ENCODE results near the gene BCL2L1. TPM values are rescaled to one million over a fixed set of nuclear protein-coding genes. Genes with fewer than 3 reads are reported as not detected.

The BCL2L1 gene
- total RNA-seq, result 10 to 100 TPM; 87.9 to 89.2 TPM

DNA sequence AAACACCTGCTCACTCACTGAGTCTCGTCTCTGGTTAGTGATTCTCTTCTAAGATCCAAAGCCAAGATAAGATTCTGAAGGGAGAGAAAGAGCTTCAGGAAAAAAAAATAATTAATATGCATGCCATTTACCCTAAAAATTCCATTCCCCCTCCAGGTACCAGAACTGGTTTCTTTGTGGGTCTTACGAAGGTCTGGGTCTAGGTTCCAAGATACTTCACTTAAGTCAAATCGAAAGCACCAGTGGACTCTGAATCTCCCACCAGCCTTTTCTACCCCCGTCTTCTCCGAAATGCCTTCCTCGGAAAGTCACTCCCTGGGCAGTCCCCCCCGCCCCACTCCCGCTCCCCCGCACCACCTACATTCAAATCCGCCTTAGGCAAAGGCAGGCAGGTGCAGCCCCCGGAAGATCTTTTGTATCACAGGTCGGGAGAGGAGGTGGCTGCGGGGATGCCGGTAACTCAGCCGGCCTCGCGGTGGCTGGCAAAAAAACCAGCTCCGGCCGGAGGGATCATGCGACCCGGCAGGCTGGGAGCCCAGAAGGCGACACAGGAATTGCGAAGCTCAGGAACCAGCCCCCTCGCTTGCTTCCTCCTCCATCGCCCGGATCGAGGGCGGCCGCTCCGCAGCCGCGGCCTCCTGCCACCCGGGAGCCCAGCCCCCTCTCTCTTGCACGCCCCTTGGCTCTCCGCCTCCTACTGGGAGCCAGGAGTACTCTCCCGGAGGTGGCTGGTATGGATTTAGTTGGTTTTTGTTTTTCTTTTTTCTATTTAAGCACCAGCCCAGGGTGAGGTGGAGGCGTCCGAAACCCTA, at the start of gene BCL2L1:
Gene BCL2L1 (minus strand): TSS at position 612 of the 812 bp plus-strand sequence. CDS start 650 bp downstream, outside the sequence.
- Mint-ChIP-seq H3K27me3 (ENCODE audit: low read depth) (no peaks in the 10 kb centered on the region), H3K36me3 (ENCODE audit: low read depth) (peaks cover 47% of the 10 kb centered on the region), H3K4me1 (ENCODE audit: low read depth) (peaks cover 10% of the 10 kb centered on the region), H3K9me3 (no peaks in the 10 kb centered on the region), H3K4me3 (peak within 1 kb of the TSS; percentile 95), H3K27ac (peak within 1 kb of the TSS; percentile 99)
- intact Hi-C loops (cut with micrococcal nuclease), result loop anchor here (1.0 to 2.0 kb wide), 9 partner anchors 7 to 633 kb away; partner anchors contain the start of genes HM13 and TPX2
- CTCF ChIA-PET, result interaction anchor here (0.5 to 12.6 kb wide), 17 partner anchors 11 to 163 kb away, joined by 3 to 339 read pairs (median 5); partner anchors contain the start of gene ID1
- peak; percentile 92 for DNase-seq

- intact Hi-C loops (cut with micrococcal nuclease), result no loop called here
- CTCF ChIA-PET, result interaction anchor here (0.6 kb wide), 1 partner anchor 141 kb away, joined by 3 read pairs; no protein-coding TSS in a partner anchor
- H3K27me3 Mint-ChIP-seq (ENCODE audit: low read depth), result no peaks in the 10 kb centered on the region
- H3K27ac Mint-ChIP-seq, result no peak overlapping the region
- no peaks in the 10 kb centered on the region for H3K4me1 Mint-ChIP-seq (ENCODE audit: low read depth)
- H3K9me3 Mint-ChIP-seq, result no peaks in the 10 kb centered on the region
- DNase-seq, result no peak
- no peak overlapping the region for H3K4me3 Mint-ChIP-seq
- H3K36me3 Mint-ChIP-seq (ENCODE audit: low read depth), result peaks cover 59% of the 10 kb centered on the region
These were observed 47.6 kb upstream of the BCL2L1 start for GRCh38 chr20:31770243-31770642.

GRCh38 chr20:31769681-31770080, 47.0 kb upstream of the BCL2L1 start:
- intact Hi-C loops (cut with micrococcal nuclease), result no loop called here
- H3K4me3 Mint-ChIP-seq, result no peak overlapping the region
- DNase-seq, result no peak
- peaks cover 58% of the 10 kb centered on the region for H3K36me3 Mint-ChIP-seq (ENCODE audit: low read depth)
- no peaks in the 10 kb centered on the region for H3K27me3 Mint-ChIP-seq (ENCODE audit: low read depth)
- H3K27ac Mint-ChIP-seq, result no peak overlapping the region
- CTCF ChIA-PET, result no interaction called here
- H3K9me3 Mint-ChIP-seq, result no peaks in the 10 kb centered on the region
- H3K4me1 Mint-ChIP-seq (ENCODE audit: low read depth), result no peaks in the 10 kb centered on the region

GRCh38 chr20:31767805-31768204, 45.1 kb upstream of the BCL2L1 start:
- H3K27ac Mint-ChIP-seq, result no peak overlapping the region
- H3K27me3 Mint-ChIP-seq (ENCODE audit: low read depth), result no peaks in the 10 kb centered on the region
- H3K36me3 Mint-ChIP-seq (ENCODE audit: low read depth), result peaks cover 51% of the 10 kb centered on the region
- intact Hi-C loops (cut with micrococcal nuclease), result no loop called here
- DNase-seq, result no peak
- no peak overlapping the region for H3K4me3 Mint-ChIP-seq
- H3K4me1 Mint-ChIP-seq (ENCODE audit: low read depth), result no peaks in the 10 kb centered on the region
- H3K9me3 Mint-ChIP-seq, result no peaks in the 10 kb centered on the region
- CTCF ChIA-PET, result no interaction called here

DNA sequence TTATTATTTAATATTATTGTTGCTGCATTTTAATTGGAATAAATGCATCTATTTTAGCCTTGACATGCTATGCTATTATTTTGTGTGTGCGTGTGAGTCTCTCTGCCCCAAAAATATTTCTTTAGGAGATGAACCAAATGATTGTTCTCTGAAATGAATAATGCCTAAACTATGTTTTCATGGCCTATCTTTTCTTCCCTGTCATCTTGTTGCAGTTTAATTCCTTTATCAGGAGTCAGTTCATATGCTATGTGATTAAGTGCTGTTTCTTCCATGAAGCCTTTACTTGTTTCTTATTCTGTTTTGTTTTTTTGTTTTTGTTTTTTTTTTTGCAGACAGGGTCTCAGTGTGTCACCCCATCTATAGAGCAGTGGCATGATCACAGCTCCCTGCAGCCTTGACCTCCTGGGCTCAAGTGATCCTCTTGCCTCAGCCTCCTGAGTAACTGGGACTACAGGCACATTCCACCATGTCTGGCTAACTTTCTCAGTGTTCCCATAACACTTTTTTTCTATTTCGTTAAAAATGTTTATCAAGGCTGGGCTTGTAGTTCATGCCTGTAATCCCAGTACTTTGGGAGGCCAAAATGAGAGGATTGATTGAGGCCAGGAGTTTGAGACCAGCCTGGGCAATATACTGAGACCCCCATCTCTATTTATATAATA, 42.1 kb upstream of the BCL2L1 start:
- no peak overlapping the region for H3K4me3 Mint-ChIP-seq
- CTCF ChIA-PET, result no interaction called here
- H3K9me3 Mint-ChIP-seq, result no peaks in the 10 kb centered on the region
- no peaks in the 10 kb centered on the region for H3K4me1 Mint-ChIP-seq (ENCODE audit: low read depth)
- intact Hi-C loops (cut with micrococcal nuclease), result no loop called here
- DNase-seq, result no peak
- H3K36me3 Mint-ChIP-seq (ENCODE audit: low read depth), result peaks cover 47% of the 10 kb centered on the region
- H3K27me3 Mint-ChIP-seq (ENCODE audit: low read depth), result no peaks in the 10 kb centered on the region
- H3K27ac Mint-ChIP-seq, result no peak overlapping the region

GRCh38 chr20:31760519-31761240, 38.0 kb upstream of the BCL2L1 start:
- no peaks in the 10 kb centered on the region for H3K4me1 Mint-ChIP-seq (ENCODE audit: low read depth)
- H3K36me3 Mint-ChIP-seq (ENCODE audit: low read depth), result peaks cover 48% of the 10 kb centered on the region
- no peak for DNase-seq
- intact Hi-C loops (cut with micrococcal nuclease), result no loop called here
- no peak overlapping the region for H3K27ac Mint-ChIP-seq
- no peak overlapping the region for H3K4me3 Mint-ChIP-seq
- no peaks in the 10 kb centered on the region for H3K9me3 Mint-ChIP-seq
- H3K27me3 Mint-ChIP-seq (ENCODE audit: low read depth), result no peaks in the 10 kb centered on the region
- CTCF ChIA-PET, result interaction anchor here (0.5 to 0.8 kb wide), 2 partner anchors 11 to 15 kb away, joined by 3 read pairs; no protein-coding TSS in a partner anchor

GRCh38 chr20:31759836-31760518, 37.3 kb upstream of the BCL2L1 start:
- H3K27ac Mint-ChIP-seq, result no peak overlapping the region
- H3K27me3 Mint-ChIP-seq (ENCODE audit: low read depth), result no peaks in the 10 kb centered on the region
- H3K9me3 Mint-ChIP-seq, result no peaks in the 10 kb centered on the region
- CTCF ChIA-PET, result interaction anchor here (0.5 to 0.8 kb wide), 2 partner anchors 12 to 14 kb away, joined by 3 read pairs; no protein-coding TSS in a partner anchor
- intact Hi-C loops (cut with micrococcal nuclease), result no loop called here
- no peak overlapping the region for H3K4me3 Mint-ChIP-seq
- peaks cover 43% of the 10 kb centered on the region for H3K36me3 Mint-ChIP-seq (ENCODE audit: low read depth)
- no peak for DNase-seq
- H3K4me1 Mint-ChIP-seq (ENCODE audit: low read depth), result no peaks in the 10 kb centered on the region

GRCh38 chr20:31758991-31759390, 36.3 kb upstream of the BCL2L1 start:
- Mint-ChIP-seq H3K36me3 (ENCODE audit: low read depth) (peaks cover 43% of the 10 kb centered on the region), H3K27ac (no peak overlapping the region)
- no peak for DNase-seq

DNA sequence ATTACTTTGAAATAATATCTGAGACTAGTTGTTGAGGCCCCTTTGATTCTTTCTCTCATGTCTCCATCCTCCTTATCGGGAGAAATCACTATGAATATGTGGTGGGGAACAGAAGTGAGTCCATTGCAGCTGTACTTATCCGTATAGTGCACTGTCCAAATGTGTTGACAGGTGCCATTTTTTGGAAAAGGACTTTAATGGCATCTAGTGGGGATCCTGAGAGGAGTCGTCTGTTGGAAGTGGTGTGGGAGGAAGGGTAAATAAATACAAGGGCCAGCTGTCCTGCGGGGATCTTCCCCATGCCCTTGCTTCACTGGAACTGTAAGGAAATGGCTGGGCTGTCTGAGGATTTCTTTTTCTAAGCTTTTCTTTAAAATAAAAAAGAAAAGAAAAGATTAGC, 35.9 kb upstream of the BCL2L1 start:
- H3K36me3 Mint-ChIP-seq (ENCODE audit: low read depth), result peaks cover 46% of the 10 kb centered on the region
- no peak for DNase-seq
- no peak overlapping the region for H3K27ac Mint-ChIP-seq
- intact Hi-C loops (cut with micrococcal nuclease), result no loop called here
- CTCF ChIA-PET, result no interaction called here
- no peaks in the 10 kb centered on the region for H3K27me3 Mint-ChIP-seq (ENCODE audit: low read depth)
- no peak overlapping the region for H3K4me3 Mint-ChIP-seq
- no peaks in the 10 kb centered on the region for H3K9me3 Mint-ChIP-seq
- H3K4me1 Mint-ChIP-seq (ENCODE audit: low read depth), result no peaks in the 10 kb centered on the region

More at GRCh38 chr20:31758991-31759390, 36.3 kb upstream of the BCL2L1 start:
- CTCF ChIA-PET, result no interaction called here
- intact Hi-C loops (cut with micrococcal nuclease), result no loop called here
- Mint-ChIP-seq H3K4me3 (no peak overlapping the region), H3K9me3 (no peaks in the 10 kb centered on the region), H3K27me3 (ENCODE audit: low read depth) (no peaks in the 10 kb centered on the region), H3K4me1 (ENCODE audit: low read depth) (no peaks in the 10 kb centered on the region)

- Mint-ChIP-seq H3K27ac (no peak overlapping the region), H3K4me3 (no peak overlapping the region), H3K27me3 (ENCODE audit: low read depth) (no peaks in the 10 kb centered on the region), H3K4me1 (ENCODE audit: low read depth) (no peaks in the 10 kb centered on the region), H3K36me3 (ENCODE audit: low read depth) (peaks cover 43% of the 10 kb centered on the region), H3K9me3 (no peaks in the 10 kb centered on the region)
- no peak for DNase-seq
- intact Hi-C loops (cut with micrococcal nuclease), result no loop called here
- CTCF ChIA-PET, result interaction anchor here (1.0 kb wide), 1 partner anchor 57 kb away, joined by 3 read pairs; no protein-coding TSS in a partner anchor
These were observed 34.6 kb upstream of the BCL2L1 start for GRCh38 chr20:31757254-31757653.

DNA sequence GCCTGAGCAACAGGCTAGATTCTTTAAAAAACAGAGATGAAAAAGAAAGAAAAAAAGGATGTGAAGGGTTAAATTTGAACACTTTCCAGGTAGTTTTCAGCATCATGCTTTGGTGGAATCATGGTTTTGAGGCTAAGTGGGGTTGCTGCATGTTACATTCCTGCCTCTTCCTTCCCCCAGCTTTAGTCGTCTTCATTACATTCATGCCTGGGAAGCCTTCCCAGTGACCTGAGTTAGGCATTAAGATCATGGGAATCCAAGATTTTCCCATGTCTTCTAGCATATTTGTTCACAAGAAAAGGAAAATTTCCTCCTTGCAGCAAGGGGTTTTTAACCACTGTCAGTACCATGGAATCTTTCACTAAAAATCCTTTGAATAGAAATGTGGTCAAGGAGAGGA, 28.5 kb upstream of the BCL2L1 start:
- Mint-ChIP-seq H3K4me1 (ENCODE audit: low read depth) (no peaks in the 10 kb centered on the region), H3K4me3 (no peak overlapping the region), H3K9me3 (no peaks in the 10 kb centered on the region), H3K36me3 (ENCODE audit: low read depth) (peaks cover 20% of the 10 kb centered on the region), H3K27me3 (ENCODE audit: low read depth) (no peaks in the 10 kb centered on the region), H3K27ac (no peak overlapping the region)
- CTCF ChIA-PET, result interaction anchor here (1.0 kb wide), 1 partner anchor 27 kb away, joined by 4 read pairs; no protein-coding TSS in a partner anchor
- intact Hi-C loops (cut with micrococcal nuclease), result no loop called here
- no peak for DNase-seq

Data from activated naive CD4-positive, alpha-beta T cell treated with anti-CD3 and anti-CD28 coated beads for 36 hours (primary cell).